NCI-H524 (cell line): ENCODE results near the gene MAP3K5.

Source experiments
- DNase-seq, 2 experiments: peaks; one replicate each; lab custom pipeline; 2025; lab: John Stamatoyannopoulos, UW

MAP3K5 gene

GRCh38 chr6:136538836-136539235, 253.4 kb downstream of the MAP3K5 start:
- DNase-seq, result no peak

DNA sequence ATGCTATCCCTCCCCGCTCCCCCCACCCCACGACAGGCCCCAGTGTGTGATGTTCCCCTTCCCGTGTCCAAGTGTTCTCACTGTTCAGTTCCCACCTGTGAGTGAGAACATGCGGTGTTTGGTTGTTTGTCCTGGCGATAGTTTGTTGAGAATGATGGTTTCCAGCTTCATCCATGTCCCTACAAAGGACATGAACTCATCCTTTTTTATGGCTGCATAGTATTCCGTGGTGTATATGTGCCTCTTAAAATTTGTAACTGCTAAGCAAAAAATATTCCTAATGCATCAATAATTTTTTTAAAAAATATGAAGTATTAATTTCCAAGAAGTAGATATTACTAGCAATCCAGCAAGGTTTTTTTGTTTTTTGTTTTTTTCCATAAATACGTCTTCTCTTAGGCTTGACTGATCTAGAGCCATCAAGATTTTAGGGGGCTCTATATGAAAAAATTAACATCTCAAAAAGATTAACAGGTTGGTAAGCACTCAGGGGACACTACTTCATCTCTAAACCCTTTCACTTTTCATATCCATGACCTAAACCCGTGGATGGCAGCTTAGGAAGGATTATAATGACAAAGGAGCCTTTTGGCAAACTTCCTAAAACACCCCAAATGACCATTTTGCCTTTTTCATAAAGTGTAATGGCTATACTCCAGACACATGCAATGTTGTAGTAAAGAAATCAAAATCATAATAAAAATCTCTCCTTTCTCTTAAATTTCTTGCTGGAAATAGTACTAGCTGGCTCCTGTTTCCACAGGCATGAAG, 256.2 kb downstream of the MAP3K5 start:
- peak in 1 of 2 experiments; percentile 35 for DNase-seq

- no peak for DNase-seq
Measured at GRCh38 chr6:136535017-136535765, 257.1 kb downstream of the MAP3K5 start.

DNA sequence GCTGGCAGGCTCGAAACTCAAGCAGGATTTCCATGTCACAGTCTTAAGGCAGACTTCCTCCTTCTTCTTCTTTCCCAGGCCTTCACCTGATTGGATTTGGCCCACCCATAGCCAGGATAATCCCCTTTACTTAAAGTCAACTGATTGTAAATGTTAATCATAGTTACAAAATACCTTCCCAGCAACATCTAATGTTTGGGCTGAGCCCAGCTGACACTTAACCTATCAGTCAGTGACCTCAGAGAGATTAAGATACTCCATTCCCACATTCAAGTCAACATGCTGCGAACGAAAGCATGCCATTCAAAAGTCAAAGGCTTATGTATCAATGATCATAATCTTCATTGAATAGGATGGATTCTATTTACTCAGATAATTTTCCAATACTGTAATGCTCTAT, 258.0 kb downstream of the MAP3K5 start:
- no peak for DNase-seq

DNA sequence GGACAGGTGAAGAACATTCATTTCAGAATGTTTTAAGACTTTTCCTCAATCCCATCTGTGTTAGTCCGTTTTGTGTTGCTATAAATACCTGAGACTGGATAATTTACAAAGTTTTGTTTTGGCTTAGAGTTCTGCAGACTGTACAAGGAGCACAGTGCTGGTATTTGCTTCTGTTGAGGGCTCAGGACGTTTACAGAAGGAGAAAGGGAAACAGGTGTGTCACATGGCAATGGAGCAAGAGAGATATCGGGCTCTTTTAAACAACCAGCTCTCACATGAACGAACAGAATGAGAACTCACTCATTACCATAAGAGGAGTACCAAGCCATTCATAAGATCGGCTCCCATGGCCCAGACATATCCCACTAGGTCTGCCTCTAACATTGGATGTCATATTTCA, 258.8 kb downstream of the MAP3K5 start:
- DNase-seq, result no peak

- no peak for DNase-seq
Measured at GRCh38 chr6:136532030-136532429, 260.2 kb downstream of the MAP3K5 start.

GRCh38 chr6:136529710-136530109, 262.6 kb downstream of the MAP3K5 start:
- DNase-seq, result no peak

DNA sequence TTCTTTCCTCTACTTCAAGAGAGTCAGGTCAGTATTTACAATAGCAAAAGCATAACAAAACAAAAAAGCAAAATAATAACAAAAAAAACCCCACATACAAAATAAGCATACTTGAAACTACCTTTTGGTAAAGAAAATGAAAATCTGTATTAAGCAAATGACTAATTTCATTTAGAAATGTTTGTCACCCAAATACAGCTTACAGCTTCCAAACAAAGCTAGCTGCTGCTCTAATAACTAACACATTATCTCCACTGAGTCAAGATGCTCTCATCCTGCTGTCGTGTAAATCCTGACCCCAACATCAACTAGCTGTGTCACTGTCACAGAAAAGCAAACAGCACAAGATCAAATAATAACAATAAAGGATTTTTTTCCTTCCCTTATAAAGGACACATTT, 263.8 kb downstream of the MAP3K5 start:
- no peak for DNase-seq

- no peak for DNase-seq
Measured at GRCh38 chr6:136527831-136528230, 264.4 kb downstream of the MAP3K5 start.

GRCh38 chr6:136526937-136527336, 265.3 kb downstream of the MAP3K5 start:
- DNase-seq, result no peak

GRCh38 chr6:136526196-136526930, 265.9 kb downstream of the MAP3K5 start:
- peak; percentile 56 to 77 for DNase-seq

GRCh38 chr6:136525586-136526195, 266.6 kb downstream of the MAP3K5 start:
- no peak for DNase-seq

- DNase-seq, result peak in 1 of 2 experiments; percentile 23
Measured at GRCh38 chr6:136524936-136525413, 267.3 kb downstream of the MAP3K5 start.

DNA sequence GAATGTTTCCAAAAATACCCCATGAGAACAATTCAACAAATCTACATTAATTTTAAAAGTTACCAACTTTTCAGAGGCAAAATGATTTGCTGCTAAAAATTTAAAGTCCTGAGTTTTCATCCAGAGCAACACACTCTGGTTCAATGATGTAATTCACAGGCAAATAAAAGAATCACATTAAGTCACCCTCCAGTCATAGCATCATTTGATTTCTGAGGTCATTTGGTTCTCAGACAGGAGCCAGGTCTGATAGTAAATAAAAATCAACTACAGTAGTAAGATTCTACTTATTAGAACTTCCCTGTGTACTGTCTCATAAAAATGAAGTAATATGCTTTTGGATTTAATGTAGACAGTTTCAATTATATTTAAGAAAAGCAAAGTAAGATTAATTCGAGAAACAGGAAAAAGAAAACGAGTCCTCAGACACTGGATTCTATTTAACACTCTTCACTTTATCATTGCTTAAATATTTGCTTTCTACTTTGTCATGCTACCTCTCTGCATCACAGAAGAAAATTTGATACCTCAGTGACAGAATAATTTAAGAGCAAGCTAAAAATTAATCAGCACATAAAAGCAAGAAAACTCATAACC, 267.8 kb downstream of the MAP3K5 start:
- DNase-seq, result no peak

DNA sequence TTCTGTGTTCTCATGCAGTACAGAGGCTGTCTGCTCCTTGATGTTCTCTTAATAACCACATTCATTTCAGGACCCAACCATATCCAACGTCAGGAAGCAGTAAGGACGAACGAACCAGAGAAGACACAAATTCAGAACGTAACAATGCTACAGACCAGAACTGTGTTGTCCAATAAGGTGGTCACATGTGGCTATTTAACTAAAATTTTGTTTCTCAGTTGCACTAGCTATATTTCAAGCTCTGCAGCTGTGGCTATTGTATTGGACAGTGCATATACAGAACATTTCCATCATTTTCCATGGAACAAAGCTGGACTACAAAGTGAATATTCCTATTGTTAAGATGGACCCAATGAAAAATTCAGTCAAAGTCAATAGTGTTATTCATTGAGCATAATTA, 269.1 kb downstream of the MAP3K5 start:
- DNase-seq, result no peak

DNA sequence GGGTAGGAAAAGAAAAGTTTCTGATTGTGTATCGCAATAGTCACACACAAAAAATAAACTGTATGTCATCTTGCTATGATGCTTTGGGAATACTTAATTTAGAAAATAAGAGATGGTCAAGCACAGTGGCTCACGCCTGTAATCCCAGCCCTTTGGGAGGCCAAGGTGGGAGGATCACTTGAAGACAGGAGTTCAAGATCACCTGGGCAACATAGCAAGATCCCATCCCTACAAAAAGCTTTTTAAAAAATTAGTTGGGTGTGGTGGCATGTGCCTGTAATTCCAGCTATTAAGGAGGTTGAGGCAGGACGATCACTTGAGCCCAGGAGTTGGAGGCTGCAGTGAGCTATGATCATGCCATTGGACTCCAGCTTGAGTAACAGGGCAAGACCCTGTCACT, 269.6 kb downstream of the MAP3K5 start:
- DNase-seq, result no peak

DNA sequence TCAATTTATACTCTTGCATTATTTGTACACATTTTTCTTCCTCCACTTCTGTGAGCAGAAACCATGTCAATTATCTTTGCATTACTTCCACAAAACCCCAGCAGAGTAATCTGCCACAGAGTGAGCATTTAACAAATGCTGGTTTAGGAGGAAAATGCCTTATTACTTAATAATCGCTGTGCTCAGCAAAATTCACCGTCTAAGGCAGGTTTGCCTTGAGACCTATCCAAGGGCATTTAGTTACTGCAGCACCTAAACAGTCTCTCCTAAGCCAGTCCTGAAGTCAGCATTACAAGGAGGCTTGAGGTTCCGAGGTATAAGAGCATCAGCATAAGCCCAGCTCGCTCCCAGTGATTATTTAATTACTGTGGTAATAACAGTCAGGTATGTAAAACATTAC, 270.4 kb downstream of the MAP3K5 start:
- DNase-seq, result no peak

GRCh38 chr6:136521427-136521826, 270.9 kb downstream of the MAP3K5 start:
- no peak for DNase-seq

DNA sequence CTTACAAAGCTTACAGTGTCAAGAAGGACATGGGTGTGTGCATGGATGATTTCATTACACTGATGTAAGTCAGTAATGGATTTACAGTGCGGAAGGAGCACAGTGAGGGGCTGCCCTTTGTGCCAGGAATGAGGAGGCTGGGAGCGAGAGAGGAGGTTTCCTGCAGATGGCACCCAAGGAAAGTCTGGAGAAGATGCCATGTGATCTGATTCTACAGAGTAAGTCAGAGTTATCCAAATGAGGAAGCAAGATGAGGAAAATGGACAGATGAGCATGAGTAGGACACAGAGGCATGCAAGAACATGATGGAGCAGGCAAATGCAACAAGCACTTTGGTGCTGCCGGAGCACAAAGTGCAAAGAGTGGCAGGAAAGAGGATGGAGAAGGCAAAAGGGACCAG, 271.8 kb downstream of the MAP3K5 start:
- no peak for DNase-seq

- DNase-seq, result no peak
Measured at GRCh38 chr6:136517582-136517981, 274.7 kb downstream of the MAP3K5 start.

- no peak for DNase-seq
Measured at GRCh38 chr6:136517002-136517401, 275.3 kb downstream of the MAP3K5 start.

DNA sequence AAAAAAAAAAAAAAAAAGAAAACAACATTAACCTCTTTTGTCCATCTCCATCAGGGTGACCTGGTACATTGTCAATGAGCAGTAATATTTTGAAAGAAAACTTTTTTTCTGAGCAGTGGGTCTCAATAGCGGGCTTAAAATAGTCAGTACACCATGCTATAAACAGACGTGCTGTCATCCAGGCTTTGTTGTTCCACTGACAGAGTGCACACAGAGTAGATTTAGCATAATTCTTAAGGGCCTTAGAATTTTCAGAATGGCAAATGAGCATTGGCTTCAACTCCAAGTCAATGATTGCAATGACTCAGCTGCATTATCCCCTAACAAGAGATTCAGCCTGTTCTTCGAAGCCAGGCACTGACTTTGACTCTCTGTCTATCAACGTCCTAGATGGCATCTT, 277.7 kb downstream of the MAP3K5 start:
- DNase-seq, result no peak
